IgD-negative memory B cell (primary cell): Measurements from ENCODE around the gene NLGN2. TPM values are rescaled to one million over a fixed set of nuclear protein-coding genes. Genes with fewer than 3 reads are reported as not detected.
A peak's percentile ranks its signal among the peaks of the same experiment; 100 is the strongest.

Experiments
- H3K27ac Mint-ChIP-seq, 3 donors: one replicate each; pipeline ENCODE4 v1.8.0; 2020 to 2022; ENCODE audit warnings: mild to moderate bottlenecking in 3 of 3, mixed read lengths in 3 of 3, moderate library complexity in 1 of 3
- H3K27me3 Mint-ChIP-seq: one replicate; pipeline ENCODE4 v1.8.0; 2021; ENCODE audit warnings: mixed read lengths
- H3K36me3 Mint-ChIP-seq: one replicate; pipeline ENCODE4 v1.8.0; 2020; ENCODE audit warnings: mild to moderate bottlenecking, mixed read lengths
- H3K4me1 Mint-ChIP-seq, 3 donors: one replicate each; pipeline ENCODE4 v1.8.0; 2020 to 2022; ENCODE audit warnings: mixed read lengths in 3 of 3, mild to moderate bottlenecking in 1 of 3
- H3K4me3 Mint-ChIP-seq, 4 donors: one replicate each; pipeline ENCODE4 v1.8.0; 2020 to 2022; ENCODE audit warnings: mild to moderate bottlenecking in 4 of 4, mixed read lengths in 4 of 4, moderate library complexity in 3 of 4
- H3K9me3 Mint-ChIP-seq, 3 donors: one replicate each; pipeline ENCODE4 v1.8.0; 2020 to 2021; ENCODE audit warnings: mixed read lengths in 3 of 3, mild to moderate bottlenecking in 1 of 3
- polyA plus RNA-seq: library from polyadenylated mRNA; unstranded; fragments of 300-500 nt; fragmentation: Illumina TruSeq; gene quantifications from one replicate; pipeline ENCODE4 v1.2.3, GENCODE V29; 2021

The NLGN2 gene
- polyA plus RNA-seq, 1 donor from 2014 or later, result not detected

- no peaks in the 10 kb centered on the region for H3K4me1 Mint-ChIP-seq
These were observed 8.1 kb downstream of the NLGN2 start for GRCh38 chr17:7415784-7416183.

DNA sequence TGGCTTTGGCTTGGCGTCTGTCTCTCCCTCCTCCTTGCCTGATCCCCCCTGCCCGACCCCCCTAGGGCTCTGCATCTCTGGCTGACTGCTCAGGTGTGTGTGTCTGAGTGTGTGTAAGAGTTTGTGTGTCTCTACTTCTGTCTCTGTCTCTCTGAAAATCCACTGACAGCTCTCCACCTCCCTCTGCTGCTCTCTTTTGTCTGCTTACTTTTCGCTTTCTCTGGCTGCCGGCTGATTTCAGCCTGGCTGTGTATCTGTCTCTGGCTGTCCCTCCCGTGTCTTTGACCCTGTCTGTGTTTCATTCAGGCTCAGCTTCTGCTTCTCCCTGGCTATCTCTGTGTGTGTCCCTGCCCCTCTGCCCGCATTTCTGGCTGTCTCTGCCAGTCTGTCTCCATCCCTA lies 8.7 kb downstream of the NLGN2 start:
- no peaks in the 10 kb centered on the region for H3K36me3 Mint-ChIP-seq
- H3K4me3 Mint-ChIP-seq, result no peak overlapping the region
- no peaks in the 10 kb centered on the region for H3K4me1 Mint-ChIP-seq
- peak overlapping the region in 1 of 3 donors; percentile 75 for H3K27ac Mint-ChIP-seq
- H3K9me3 Mint-ChIP-seq, result no peaks in the 10 kb centered on the region
- peaks cover 7% of the 10 kb centered on the region for H3K27me3 Mint-ChIP-seq

More at GRCh38 chr17:7415784-7416183, 8.1 kb downstream of the NLGN2 start:
- H3K36me3 Mint-ChIP-seq, result no peaks in the 10 kb centered on the region
- peaks cover 7% of the 10 kb centered on the region for H3K27me3 Mint-ChIP-seq
- no peaks in the 10 kb centered on the region for H3K9me3 Mint-ChIP-seq
- H3K27ac Mint-ChIP-seq, result no peak overlapping the region
- H3K4me3 Mint-ChIP-seq, result no peak overlapping the region

GRCh38 chr17:7417056-7417655 lies 9.5 kb downstream of the NLGN2 start:
- Mint-ChIP-seq H3K4me1 (no peaks in the 10 kb centered on the region), H3K27ac (no peak overlapping the region), H3K27me3 (peaks cover 7% of the 10 kb centered on the region), H3K4me3 (no peak overlapping the region), H3K9me3 (no peaks in the 10 kb centered on the region), H3K36me3 (no peaks in the 10 kb centered on the region)

- no peak overlapping the region for H3K27ac Mint-ChIP-seq
- H3K9me3 Mint-ChIP-seq, result no peaks in the 10 kb centered on the region
- H3K4me3 Mint-ChIP-seq, result no peak overlapping the region
- peaks cover 7% of the 10 kb centered on the region for H3K27me3 Mint-ChIP-seq
- H3K36me3 Mint-ChIP-seq, result no peaks in the 10 kb centered on the region
- H3K4me1 Mint-ChIP-seq, result no peaks in the 10 kb centered on the region
These were observed 11.0 kb downstream of the NLGN2 start for GRCh38 chr17:7418472-7419152.

DNA sequence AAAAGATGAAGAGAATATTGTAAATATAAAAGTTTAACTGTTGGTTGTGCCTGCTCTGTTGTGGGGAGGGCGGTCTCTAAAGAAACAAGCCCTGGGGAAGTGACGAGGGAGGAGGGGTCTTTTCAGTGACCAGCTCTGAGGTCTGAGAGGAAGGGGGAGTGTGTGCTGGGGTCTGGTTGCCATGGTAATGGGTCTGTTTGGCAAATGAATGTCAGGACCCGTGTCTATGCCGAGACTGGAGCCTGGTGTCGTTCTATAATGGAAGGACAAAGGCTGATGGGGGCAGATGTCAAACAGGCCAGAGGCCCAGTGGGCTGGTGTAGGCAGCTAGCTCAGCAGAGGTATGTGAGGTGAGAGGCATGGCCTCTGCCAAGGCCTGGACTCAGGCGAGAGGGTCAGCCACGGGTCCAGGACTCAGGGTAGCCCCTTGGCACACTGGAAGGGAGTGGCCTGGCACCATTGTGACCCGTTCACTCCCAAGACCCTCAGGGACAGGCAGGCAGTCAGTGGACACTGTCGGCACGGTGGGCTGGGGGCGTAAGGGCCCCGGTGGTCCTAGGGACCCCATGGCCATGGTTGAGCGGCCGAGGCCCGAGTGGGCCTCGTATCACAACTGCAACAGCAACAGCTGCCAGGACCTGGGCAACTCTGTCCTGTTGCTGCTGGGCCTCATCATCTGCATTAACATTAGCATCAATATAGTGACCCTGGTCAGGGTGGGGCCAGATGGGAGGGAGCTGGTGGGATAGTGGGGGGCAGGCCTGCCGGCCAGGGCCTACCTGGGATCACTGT lies 12.4 kb downstream of the NLGN2 start, which contains the start of gene SPEM1:
Gene SPEM1, plus strand, starts transcription at position 506 of the 792 bp plus-strand sequence. Its CDS starts 61 bp downstream, at position 567.
- no peaks in the 10 kb centered on the region for H3K36me3 Mint-ChIP-seq
- H3K27ac Mint-ChIP-seq, result no peak within 1 kb of the TSS
- peaks cover 7% of the 10 kb centered on the region for H3K27me3 Mint-ChIP-seq
- no peaks in the 10 kb centered on the region for H3K9me3 Mint-ChIP-seq
- no peaks in the 10 kb centered on the region for H3K4me1 Mint-ChIP-seq
- H3K4me3 Mint-ChIP-seq, result no peak within 1 kb of the TSS

- H3K4me3 Mint-ChIP-seq, result no peak overlapping the region
- peaks cover 9% of the 10 kb centered on the region for H3K27me3 Mint-ChIP-seq
- no peak overlapping the region for H3K27ac Mint-ChIP-seq
These were observed 13.5 kb downstream of the NLGN2 start for GRCh38 chr17:7421186-7421585.

GRCh38 chr17:7423679-7424078 lies 16.0 kb downstream of the NLGN2 start:
- Mint-ChIP-seq H3K36me3 (no peaks in the 10 kb centered on the region), H3K9me3 (no peaks in the 10 kb centered on the region), H3K27ac (no peak overlapping the region), H3K27me3 (peaks cover 10% of the 10 kb centered on the region), H3K4me1 (no peaks in the 10 kb centered on the region), H3K4me3 (no peak overlapping the region)

More at GRCh38 chr17:7421186-7421585, 13.5 kb downstream of the NLGN2 start:
- no peaks in the 10 kb centered on the region for H3K36me3 Mint-ChIP-seq
- H3K9me3 Mint-ChIP-seq, result no peaks in the 10 kb centered on the region
- H3K4me1 Mint-ChIP-seq, result no peaks in the 10 kb centered on the region

GRCh38 chr17:7425316-7425715 lies 17.7 kb downstream of the NLGN2 start, which contains the start of gene SPEM2:
Gene SPEM2, plus strand, starts transcription at chr17:7425616. Its CDS starts 73 bp downstream, at chr17:7425689.
- Mint-ChIP-seq H3K9me3 (no peaks in the 10 kb centered on the region), H3K4me1 (no peaks in the 10 kb centered on the region), H3K4me3 (no peak within 1 kb of the TSS), H3K27me3 (peaks cover 3% of the 10 kb centered on the region), H3K27ac (peak within 1 kb of the TSS in 1 of 3 donors; percentile 62), H3K36me3 (no peaks in the 10 kb centered on the region)

GRCh38 chr17:7425756-7426155 lies 18.1 kb downstream of the NLGN2 start:
- Mint-ChIP-seq H3K4me1 (no peaks in the 10 kb centered on the region), H3K27ac (peak overlapping the region in 1 of 3 donors; percentile 62), H3K27me3 (peaks cover 3% of the 10 kb centered on the region), H3K36me3 (no peaks in the 10 kb centered on the region), H3K9me3 (no peaks in the 10 kb centered on the region), H3K4me3 (no peak overlapping the region)

GRCh38 chr17:7426203-7426863 lies 18.7 kb downstream of the NLGN2 start:
- Mint-ChIP-seq H3K27ac (peak overlapping the region in 1 of 3 donors; percentile 62), H3K36me3 (no peaks in the 10 kb centered on the region), H3K4me1 (no peaks in the 10 kb centered on the region), H3K27me3 (peaks cover 3% of the 10 kb centered on the region), H3K9me3 (no peaks in the 10 kb centered on the region), H3K4me3 (no peak overlapping the region)

GRCh38 chr17:7426896-7427489 lies 19.3 kb downstream of the NLGN2 start:
- Mint-ChIP-seq H3K4me3 (no peak overlapping the region), H3K4me1 (no peaks in the 10 kb centered on the region), H3K27ac (no peak overlapping the region), H3K36me3 (no peaks in the 10 kb centered on the region), H3K9me3 (no peaks in the 10 kb centered on the region), H3K27me3 (peaks cover 3% of the 10 kb centered on the region)

GRCh38 chr17:7427549-7427948 lies 19.9 kb downstream of the NLGN2 start:
- no peaks in the 10 kb centered on the region for H3K4me1 Mint-ChIP-seq
- H3K9me3 Mint-ChIP-seq, result no peaks in the 10 kb centered on the region
- no peak overlapping the region for H3K4me3 Mint-ChIP-seq
- no peaks in the 10 kb centered on the region for H3K36me3 Mint-ChIP-seq
- peaks cover 3% of the 10 kb centered on the region for H3K27me3 Mint-ChIP-seq
- H3K27ac Mint-ChIP-seq, result no peak overlapping the region

GRCh38 chr17:7428557-7428956 lies 20.9 kb downstream of the NLGN2 start, which contains the start of gene SPEM3:
Gene SPEM3, plus strand, starts transcription at chr17:7428857. Its CDS starts 46 bp downstream, at chr17:7428903.
- no peak within 1 kb of the TSS for H3K4me3 Mint-ChIP-seq
- no peak within 1 kb of the TSS for H3K27ac Mint-ChIP-seq
- peaks cover 3% of the 10 kb centered on the region for H3K27me3 Mint-ChIP-seq
- no peaks in the 10 kb centered on the region for H3K36me3 Mint-ChIP-seq
- no peaks in the 10 kb centered on the region for H3K9me3 Mint-ChIP-seq
- no peaks in the 10 kb centered on the region for H3K4me1 Mint-ChIP-seq

DNA sequence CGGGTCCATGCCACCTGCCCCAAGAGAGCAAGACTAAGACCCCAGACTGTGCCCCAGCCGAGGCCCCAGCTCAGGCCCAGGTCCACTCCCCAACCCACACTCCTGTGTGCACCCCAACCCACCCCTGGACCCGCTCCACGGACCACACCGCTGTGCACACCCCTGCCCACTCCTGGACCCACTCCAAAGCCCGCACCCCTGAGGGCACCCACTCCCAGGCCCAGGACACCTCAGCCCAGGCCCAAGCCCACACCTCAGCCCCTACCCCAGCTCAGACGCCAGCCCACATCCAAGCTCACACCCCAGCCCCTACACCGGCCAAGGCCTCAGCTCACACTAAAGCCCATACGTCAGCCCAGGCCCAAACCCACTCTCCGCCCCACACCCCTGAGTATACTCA lies 22.1 kb downstream of the NLGN2 start:
- H3K4me3 Mint-ChIP-seq, result no peak overlapping the region
- H3K4me1 Mint-ChIP-seq, result no peaks in the 10 kb centered on the region

More for the DNA sequence above, 22.1 kb downstream of the NLGN2 start:
- Mint-ChIP-seq H3K36me3 (no peaks in the 10 kb centered on the region), H3K9me3 (no peaks in the 10 kb centered on the region), H3K27ac (no peak overlapping the region), H3K27me3 (peaks cover 3% of the 10 kb centered on the region)
